GM12878 (cell line): ENCODE data around the gene PPP1R2. TPM values are rescaled to one million over a fixed set of nuclear protein-coding genes. Genes with fewer than 3 reads are reported as not detected.

ENCODE experiments used
- ATAC-seq: fragments of 200-7000 bp; cut with Tn5 transposase; 3 replicates; pipeline ENCODE4 v1.9.1; 2020; ENCODE audit warnings: mild to moderate bottlenecking, moderate library complexity
- BruUV-seq: library from RNA; stranded (reverse); fragments of 400-500 nt; replicated peaks from 2 replicates; lab custom pipeline; 2021; lab: Mats Ljungman, UMichigan
- CTCF ChIA-PET: fragments of 300-600 bp; sonication (Branson Sonifier 250); formaldehyde crosslinking; extraction: SDS; loops from one replicate; lab custom pipeline; 2021; ENCODE audit warnings: inconsistent platforms; lab: Yijun Ruan, JAX
- POLR2A ChIA-PET: fragments of 350-600 bp; formaldehyde crosslinking; extraction: SDS; loops from one replicate; lab custom pipeline; 2021; ENCODE audit warnings: inconsistent platforms; lab: Charles Lee
- RAD21 ChIA-PET: fragments of 300-600 bp; sonication (Branson Sonifier 250); formaldehyde crosslinking; loops from one replicate; lab custom pipeline; 2023; ENCODE audit warnings: antibody characterized with exemption; ENCODE audit not compliant: unreplicated experiment; lab: Charles Lee
- SMC1A ChIA-PET: fragments of 300-600 bp; sonication (Branson Sonifier 250); formaldehyde crosslinking; loops from one replicate; lab custom pipeline; 2023; ENCODE audit not compliant: unreplicated experiment, uncharacterized antibody; lab: Charles Lee
- DNase-seq: peaks from one replicate; pipeline ENCODE4 v3.0.0-alpha.2; 2011; ENCODE audit warnings: low read depth, low spot score
- FAIRE-seq: peaks from 3 replicates; lab custom pipeline; 2011; peaks lifted over from hg19 to GRCh38; lab: Jason Lieb, UNC
- H2AFZ ChIP-seq: 2 replicates; pipeline ENCODE4 v1.6.0; 2011; ENCODE audit warnings: low read depth, low read length, control low read depth; ENCODE audit not compliant: control insufficient read depth
- H3K27ac ChIP-seq: 2 replicates; pipeline ENCODE4 v1.5.1; 2011; ENCODE audit warnings: control low read depth; ENCODE audit not compliant: control insufficient read depth, insufficient read depth
- H3K27me3 ChIP-seq, 2 experiments: replicated peaks in 1 of 2; 2 replicates each; pipeline versions ENCODE4 v1.6.0 to v1.6.1; 2011; ENCODE audit warnings: low read length in 1 of 2; ENCODE audit not compliant: control insufficient read depth in 2 of 2, insufficient read depth in 2 of 2
- H3K36me3 ChIP-seq, 2 experiments: 2 replicates each; pipeline ENCODE4 v1.5.1; 2011; ENCODE audit warnings: low read length in 1 of 2; ENCODE audit not compliant: control insufficient read depth in 2 of 2, insufficient read depth in 2 of 2
- H3K4me1 ChIP-seq: 2 replicates; pipeline ENCODE4 v1.6.1; 2011; ENCODE audit warnings: mild to moderate bottlenecking, low read length, moderate library complexity, mixed read lengths; ENCODE audit not compliant: control insufficient read depth, insufficient read depth
- H3K4me2 ChIP-seq: 2 replicates; pipeline ENCODE4 v1.6.0; 2011; ENCODE audit warnings: control low read depth; ENCODE audit not compliant: control insufficient read depth, insufficient read depth
- H3K4me3 ChIP-seq: fragments of 200-600 bp; sonication (generic); 2 replicates; pipeline ENCODE4 v1.5.1; 2016
- H3K79me2 ChIP-seq: 2 replicates; pipeline ENCODE4 v1.6.0; 2011; ENCODE audit warnings: low read length; ENCODE audit not compliant: control insufficient read depth, insufficient read depth
- H3K9ac ChIP-seq: 2 replicates; pipeline ENCODE4 v1.8.0; 2011; ENCODE audit warnings: low read length, control low read depth, mixed read lengths; ENCODE audit not compliant: control insufficient read depth, insufficient read depth
- H3K9me3 ChIP-seq: replicated peaks from 3 replicates; pipeline ENCODE4 v1.5.1; 2011; ENCODE audit warnings: mild to moderate bottlenecking, low read length; ENCODE audit not compliant: control insufficient read depth, insufficient read depth
- H4K20me1 ChIP-seq: 2 replicates; pipeline ENCODE4 v1.6.0; 2011; ENCODE audit not compliant: control insufficient read depth, insufficient read depth
- BMI1 ChIP-seq: fragments of 450-650 bp; IDR thresholded peaks from 2 replicates; pipeline ENCODE4 v1.6.1; 2016; ENCODE audit warnings: mild to moderate bottlenecking, moderate library complexity, borderline replicate concordance
- CHD1 ChIP-seq: IDR thresholded peaks from 2 replicates; pipeline ENCODE4 v1.6.1; 2012; ENCODE audit warnings: low read depth, low read length, improper control_type of control experiment
- IKZF1 ChIP-seq: fragments of 450-650 bp; conservative IDR thresholded peaks from 2 replicates; pipeline ENCODE4 v1.6.1; 2017; ENCODE audit warnings: antibody characterized with exemption, mild to moderate bottlenecking
- NRF1 ChIP-seq: conservative IDR thresholded peaks from 2 replicates; pipeline ENCODE4 v1.6.1; 2011; ENCODE audit warnings: mild to moderate bottlenecking, low read depth, low read length, improper control_type of control experiment
- RBBP5 ChIP-seq: fragments of 200-600 bp; sonication (generic); conservative IDR thresholded peaks from 2 replicates; pipeline ENCODE4 v1.6.1; 2016
- RCOR1 ChIP-seq: conservative IDR thresholded peaks from 2 replicates; pipeline ENCODE4 v1.6.1; 2012; ENCODE audit warnings: low read depth, low read length, improper control_type of control experiment
- RFX5 ChIP-seq: IDR thresholded peaks from 2 replicates; pipeline ENCODE4 v1.6.1; 2011; ENCODE audit warnings: low read depth, low read length, improper control_type of control experiment
- SP1 ChIP-seq: IDR thresholded peaks from one replicate; pipeline ENCODE4 v1.6.1; 2011; ENCODE audit warnings: low read depth, low read length
- ZBED1 ChIP-seq: IDR thresholded peaks from 2 replicates; pipeline ENCODE4 v1.6.1; 2016; ENCODE audit warnings: borderline replicate concordance
- ZNF24 ChIP-seq: fragments of 450-650 bp; IDR thresholded peaks from 2 replicates; pipeline ENCODE4 v1.6.1; 2017; ENCODE audit warnings: antibody characterized with exemption, mild to moderate bottlenecking
- WGBS: methylation state at CpG from one replicate; pipeline ENCODE4 v1.1.6; 2016; ENCODE audit warnings: low lambda C conversion rate; ENCODE audit not compliant: insufficient replicate concordance, insufficient coverage; ENCODE audit errors: missing lambda C conversion rate; 5-methylcytosine and 5-hydroxymethylcytosine counted together
- in situ Hi-C: fragments of 300-500 bp; cut with MboI; formaldehyde crosslinking; loops from 9 replicates; pipeline ENCODE4 v1.14.3; 2018; ENCODE audit warnings: mixed read lengths
- intact Hi-C: fragments of 100-400 bp; cut with micrococcal nuclease; formaldehyde crosslinking; loops from one replicate; pipeline ENCODE4 v1.14.2; 2022; ENCODE audit not compliant: unreplicated experiment
- polyA plus RNA-seq, 11 experiments: library from polyadenylated mRNA; depleted of rRNA in 4 of 11; unstranded in 6 of 11; stranded (reverse) in 5 of 11; fragments of >200 nt; fragmentation: Nextera tagmentation in 4 of 11; fragmentation: Illumina TruSeq in 1 of 11; extraction: Ambion mirVana in 4 of 11; extraction: Trizol in 1 of 11; gene quantifications; 1 replicate in 1 of 11; 2 replicates in 10 of 11; pipeline versions ENCODE4 v1.2.1 to v1.2.3, GENCODE V29; 2011 to 2016; ENCODE audit warnings: inconsistent platforms in 2 of 11, missing spikeins in 2 of 11, low read depth in 1 of 11
- total RNA-seq, 4 experiments: library from RNA; depleted of rRNA in 3 of 4; stranded (reverse); fragments of >200 nt in 3 of 4; fragmentation: Illumina TruSeq in 1 of 4; extraction: Trizol in 1 of 4; gene quantifications; 2 replicates each; pipeline versions ENCODE4 v1.2.1 to v1.2.3, GENCODE V29; 2013 to 2021
- TF ChIP-seq, protein P1 (sequence below): IDR thresholded peaks from 2 replicates; pipeline ENCODE4 v1.6.1; 2011; ENCODE audit warnings: mild to moderate bottlenecking, low read depth, low read length, moderate library complexity; ENCODE audit not compliant: insufficient replicate concordance
- TF ChIP-seq, protein P2 (sequence below): fragments of 450-650 bp; formaldehyde crosslinking; IDR thresholded peaks from 2 replicates; pipeline ENCODE4 v1.5.0; 2022; ENCODE audit warnings: mild to moderate bottlenecking, missing genetic modification characterization
- TF ChIP-seq, protein P3 (sequence below): fragments of 450-650 bp; IDR thresholded peaks from 2 replicates; pipeline ENCODE4 v1.6.1; 2017; ENCODE audit warnings: mild to moderate bottlenecking, moderate library complexity
- TF ChIP-seq, protein P4 (sequence below): fragments of 450-650 bp; IDR thresholded peaks from 2 replicates; pipeline ENCODE4 v1.6.1; 2017; ENCODE audit warnings: mild to moderate bottlenecking

Gene PPP1R2
- total and polyA plus RNA-seq, 10 of the 15 experiments (the other 5 are each of a cell fraction or from before 2014, with no cell fraction given) = 10.5 to 116 (median 46.9) TPM

DNA sequence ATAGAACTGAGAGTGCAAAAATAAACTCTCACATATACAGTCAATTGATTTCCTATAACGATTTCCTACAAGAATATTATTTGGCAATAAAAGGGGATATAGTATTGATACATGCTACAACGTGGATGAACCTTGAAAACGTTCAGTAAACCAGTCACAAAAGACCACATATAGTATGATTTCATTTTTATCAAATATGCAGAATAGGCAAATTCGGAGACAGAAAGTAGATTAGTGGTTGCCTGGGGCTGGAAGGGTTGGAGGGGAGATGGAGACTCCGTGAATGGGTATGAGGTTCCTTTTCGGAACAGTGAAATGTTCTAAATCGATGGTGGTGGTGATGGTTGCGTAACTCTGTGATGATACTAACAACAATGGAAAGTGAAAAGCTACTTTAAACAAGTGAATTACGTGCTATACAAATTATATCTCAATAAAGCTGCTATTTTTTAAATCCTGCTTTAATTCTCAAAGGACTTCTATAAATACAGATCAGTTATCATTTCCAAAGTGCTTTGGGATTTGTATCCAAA lies 34.6 kb upstream of the PPP1R2 start:
- H3K79me2 ChIP-seq = no peaks in the 10 kb centered on the region
- BruUV-seq = no TSS peak
- H3K36me3 ChIP-seq = no peaks in the 10 kb centered on the region
- no peaks in the 10 kb centered on the region; a peak in 1 of 4 replicates for H3K27me3 ChIP-seq
- no peak overlapping the region for H3K4me2 ChIP-seq
- no peak overlapping the region for H3K27ac ChIP-seq
- ChIA-PET POLR2A (no interaction called here), SMC1A (interaction anchor here (1.5 kb wide), 1 partner anchor 18 kb away, joined by 3 read pairs; no protein-coding TSS in a partner anchor), CTCF (no interaction called here), RAD21 (interaction anchor here (0.9 kb wide), 1 partner anchor 11 kb away, joined by 3 read pairs; no protein-coding TSS in a partner anchor)
- H2AFZ ChIP-seq = no peak overlapping the region
- H3K9ac ChIP-seq = no peak overlapping the region
- H3K4me1 ChIP-seq = no peaks in the 10 kb centered on the region
- H3K9me3 ChIP-seq = no peaks in the 10 kb centered on the region
- in situ Hi-C loops (no loop called here), intact Hi-C loops (no loop called here)
- no peak overlapping the region for H3K4me3 ChIP-seq
- FAIRE-seq = no peak
- ATAC-seq = no peak
- DNase-seq = no peak
- WGBS = 50% methylated on average over 9 of the region's 9 CpGs
- H4K20me1 ChIP-seq = no peaks in the 10 kb centered on the region
- TF ChIP-seq, protein P1, sequence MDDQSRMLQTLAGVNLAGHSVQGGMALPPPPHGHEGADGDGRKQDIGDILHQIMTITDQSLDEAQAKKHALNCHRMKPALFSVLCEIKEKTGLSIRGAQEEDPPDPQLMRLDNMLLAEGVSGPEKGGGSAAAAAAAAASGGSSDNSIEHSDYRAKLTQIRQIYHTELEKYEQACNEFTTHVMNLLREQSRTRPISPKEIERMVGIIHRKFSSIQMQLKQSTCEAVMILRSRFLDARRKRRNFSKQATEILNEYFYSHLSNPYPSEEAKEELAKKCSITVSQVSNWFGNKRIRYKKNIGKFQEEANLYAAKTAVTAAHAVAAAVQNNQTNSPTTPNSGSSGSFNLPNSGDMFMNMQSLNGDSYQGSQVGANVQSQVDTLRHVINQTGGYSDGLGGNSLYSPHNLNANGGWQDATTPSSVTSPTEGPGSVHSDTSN = no peak
- no peak for TF ChIP-seq NRF1
- TF ChIP-seq ZNF24 = no peak
- TF ChIP-seq, protein P2, sequence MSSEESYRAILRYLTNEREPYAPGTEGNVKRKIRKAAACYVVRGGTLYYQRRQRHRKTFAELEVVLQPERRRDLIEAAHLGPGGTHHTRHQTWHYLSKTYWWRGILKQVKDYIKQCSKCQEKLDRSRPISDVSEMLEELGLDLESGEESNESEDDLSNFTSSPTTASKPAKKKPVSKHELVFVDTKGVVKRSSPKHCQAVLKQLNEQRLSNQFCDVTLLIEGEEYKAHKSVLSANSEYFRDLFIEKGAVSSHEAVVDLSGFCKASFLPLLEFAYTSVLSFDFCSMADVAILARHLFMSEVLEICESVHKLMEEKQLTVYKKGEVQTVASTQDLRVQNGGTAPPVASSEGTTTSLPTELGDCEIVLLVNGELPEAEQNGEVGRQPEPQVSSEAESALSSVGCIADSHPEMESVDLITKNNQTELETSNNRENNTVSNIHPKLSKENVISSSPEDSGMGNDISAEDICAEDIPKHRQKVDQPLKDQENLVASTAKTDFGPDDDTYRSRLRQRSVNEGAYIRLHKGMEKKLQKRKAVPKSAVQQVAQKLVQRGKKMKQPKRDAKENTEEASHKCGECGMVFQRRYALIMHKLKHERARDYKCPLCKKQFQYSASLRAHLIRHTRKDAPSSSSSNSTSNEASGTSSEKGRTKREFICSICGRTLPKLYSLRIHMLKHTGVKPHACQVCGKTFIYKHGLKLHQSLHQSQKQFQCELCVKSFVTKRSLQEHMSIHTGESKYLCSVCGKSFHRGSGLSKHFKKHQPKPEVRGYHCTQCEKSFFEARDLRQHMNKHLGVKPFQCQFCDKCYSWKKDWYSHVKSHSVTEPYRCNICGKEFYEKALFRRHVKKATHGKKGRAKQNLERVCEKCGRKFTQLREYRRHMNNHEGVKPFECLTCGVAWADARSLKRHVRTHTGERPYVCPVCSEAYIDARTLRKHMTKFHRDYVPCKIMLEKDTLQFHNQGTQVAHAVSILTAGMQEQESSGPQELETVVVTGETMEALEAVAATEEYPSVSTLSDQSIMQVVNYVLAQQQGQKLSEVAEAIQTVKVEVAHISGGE = no peak
- TF ChIP-seq ZBED1 = no peak
- TF ChIP-seq CHD1 = no peak
- TF ChIP-seq IKZF1 = no peak
- TF ChIP-seq RBBP5 = no peak
- TF ChIP-seq RCOR1 = no peak
- TF ChIP-seq RFX5 = no peak
- TF ChIP-seq, protein P3, sequence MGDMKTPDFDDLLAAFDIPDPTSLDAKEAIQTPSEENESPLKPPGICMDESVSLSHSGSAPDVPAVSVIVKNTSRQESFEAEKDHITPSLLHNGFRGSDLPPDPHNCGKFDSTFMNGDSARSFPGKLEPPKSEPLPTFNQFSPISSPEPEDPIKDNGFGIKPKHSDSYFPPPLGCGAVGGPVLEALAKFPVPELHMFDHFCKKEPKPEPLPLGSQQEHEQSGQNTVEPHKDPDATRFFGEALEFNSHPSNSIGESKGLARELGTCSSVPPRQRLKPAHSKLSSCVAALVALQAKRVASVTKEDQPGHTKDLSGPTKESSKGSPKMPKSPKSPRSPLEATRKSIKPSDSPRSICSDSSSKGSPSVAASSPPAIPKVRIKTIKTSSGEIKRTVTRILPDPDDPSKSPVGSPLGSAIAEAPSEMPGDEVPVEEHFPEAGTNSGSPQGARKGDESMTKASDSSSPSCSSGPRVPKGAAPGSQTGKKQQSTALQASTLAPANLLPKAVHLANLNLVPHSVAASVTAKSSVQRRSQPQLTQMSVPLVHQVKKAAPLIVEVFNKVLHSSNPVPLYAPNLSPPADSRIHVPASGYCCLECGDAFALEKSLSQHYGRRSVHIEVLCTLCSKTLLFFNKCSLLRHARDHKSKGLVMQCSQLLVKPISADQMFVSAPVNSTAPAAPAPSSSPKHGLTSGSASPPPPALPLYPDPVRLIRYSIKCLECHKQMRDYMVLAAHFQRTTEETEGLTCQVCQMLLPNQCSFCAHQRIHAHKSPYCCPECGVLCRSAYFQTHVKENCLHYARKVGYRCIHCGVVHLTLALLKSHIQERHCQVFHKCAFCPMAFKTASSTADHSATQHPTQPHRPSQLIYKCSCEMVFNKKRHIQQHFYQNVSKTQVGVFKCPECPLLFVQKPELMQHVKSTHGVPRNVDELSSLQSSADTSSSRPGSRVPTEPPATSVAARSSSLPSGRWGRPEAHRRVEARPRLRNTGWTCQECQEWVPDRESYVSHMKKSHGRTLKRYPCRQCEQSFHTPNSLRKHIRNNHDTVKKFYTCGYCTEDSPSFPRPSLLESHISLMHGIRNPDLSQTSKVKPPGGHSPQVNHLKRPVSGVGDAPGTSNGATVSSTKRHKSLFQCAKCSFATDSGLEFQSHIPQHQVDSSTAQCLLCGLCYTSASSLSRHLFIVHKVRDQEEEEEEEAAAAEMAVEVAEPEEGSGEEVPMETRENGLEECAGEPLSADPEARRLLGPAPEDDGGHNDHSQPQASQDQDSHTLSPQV = no peak
- TF ChIP-seq, protein P4, sequence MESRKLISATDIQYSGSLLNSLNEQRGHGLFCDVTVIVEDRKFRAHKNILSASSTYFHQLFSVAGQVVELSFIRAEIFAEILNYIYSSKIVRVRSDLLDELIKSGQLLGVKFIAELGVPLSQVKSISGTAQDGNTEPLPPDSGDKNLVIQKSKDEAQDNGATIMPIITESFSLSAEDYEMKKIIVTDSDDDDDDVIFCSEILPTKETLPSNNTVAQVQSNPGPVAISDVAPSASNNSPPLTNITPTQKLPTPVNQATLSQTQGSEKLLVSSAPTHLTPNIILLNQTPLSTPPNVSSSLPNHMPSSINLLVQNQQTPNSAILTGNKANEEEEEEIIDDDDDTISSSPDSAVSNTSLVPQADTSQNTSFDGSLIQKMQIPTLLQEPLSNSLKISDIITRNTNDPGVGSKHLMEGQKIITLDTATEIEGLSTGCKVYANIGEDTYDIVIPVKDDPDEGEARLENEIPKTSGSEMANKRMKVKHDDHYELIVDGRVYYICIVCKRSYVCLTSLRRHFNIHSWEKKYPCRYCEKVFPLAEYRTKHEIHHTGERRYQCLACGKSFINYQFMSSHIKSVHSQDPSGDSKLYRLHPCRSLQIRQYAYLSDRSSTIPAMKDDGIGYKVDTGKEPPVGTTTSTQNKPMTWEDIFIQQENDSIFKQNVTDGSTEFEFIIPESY = no peak
- no peak for TF ChIP-seq SP1
- no peak for TF ChIP-seq BMI1
